Dendritic cell treated with granulocyte-macrophage colony-stimulating factor and Interleukin-4, amounts not matched to agents 40 ng/mL and 50 ng/mL, for 4 days (primary cell): ENCODE data around the gene CNTN2.

Experiments
- H3K27ac Mint-ChIP-seq: one replicate; pipeline ENCODE4 v1.8.0; 2022; ENCODE audit warnings: mild to moderate bottlenecking, mixed read lengths
- H3K27me3 Mint-ChIP-seq: one replicate; pipeline ENCODE4 v1.8.0; 2022; ENCODE audit warnings: mild to moderate bottlenecking, mixed read lengths
- H3K36me3 Mint-ChIP-seq: one replicate; pipeline ENCODE4 v1.8.0; 2022; ENCODE audit warnings: low read depth, mixed read lengths
- H3K4me1 Mint-ChIP-seq: one replicate; pipeline ENCODE4 v1.8.0; 2022; ENCODE audit warnings: low read depth, mixed read lengths
- H3K4me3 Mint-ChIP-seq: one replicate; pipeline ENCODE4 v1.8.0; 2022; ENCODE audit warnings: mild to moderate bottlenecking, moderate library complexity, mixed read lengths
- H3K9me3 Mint-ChIP-seq: one replicate; pipeline ENCODE4 v1.8.0; 2022; ENCODE audit warnings: mixed read lengths
- intact Hi-C: fragments of 100-400 bp; cut with micrococcal nuclease; formaldehyde crosslinking; loops from one replicate; pipeline ENCODE4 v1.15.0; 2022

CNTN2 gene

GRCh38 chr1:205056188-205056611, 13.2 kb downstream of the CNTN2 start:
- Mint-ChIP-seq H3K27me3 (no peaks in the 10 kb centered on the region), H3K4me3 (no peak overlapping the region), H3K9me3 (no peaks in the 10 kb centered on the region), H3K36me3 (no peaks in the 10 kb centered on the region), H3K4me1 (no peaks in the 10 kb centered on the region), H3K27ac (no peak overlapping the region)
- intact Hi-C loops: no loop called here

GRCh38 chr1:205056956-205057568, 14.1 kb downstream of the CNTN2 start:
- Mint-ChIP-seq H3K27ac (no peak overlapping the region), H3K4me1 (no peaks in the 10 kb centered on the region), H3K36me3 (no peaks in the 10 kb centered on the region), H3K4me3 (no peak overlapping the region), H3K27me3 (no peaks in the 10 kb centered on the region), H3K9me3 (no peaks in the 10 kb centered on the region)
- intact Hi-C loops: no loop called here

- no peak overlapping the region for H3K27ac Mint-ChIP-seq
- H3K4me1 Mint-ChIP-seq: no peaks in the 10 kb centered on the region
- H3K27me3 Mint-ChIP-seq: no peaks in the 10 kb centered on the region
- no peaks in the 10 kb centered on the region for H3K9me3 Mint-ChIP-seq
- intact Hi-C loops: no loop called here
- no peak overlapping the region for H3K4me3 Mint-ChIP-seq
- no peaks in the 10 kb centered on the region for H3K36me3 Mint-ChIP-seq
These were observed 15.0 kb downstream of the CNTN2 start for GRCh38 chr1:205057808-205058575.

GRCh38 chr1:205058853-205059252, 15.8 kb downstream of the CNTN2 start:
- H3K4me1 Mint-ChIP-seq: no peaks in the 10 kb centered on the region
- H3K36me3 Mint-ChIP-seq: no peaks in the 10 kb centered on the region
- H3K4me3 Mint-ChIP-seq: no peak overlapping the region
- no peak overlapping the region for H3K27ac Mint-ChIP-seq
- no peaks in the 10 kb centered on the region for H3K9me3 Mint-ChIP-seq
- intact Hi-C loops: no loop called here
- H3K27me3 Mint-ChIP-seq: no peaks in the 10 kb centered on the region

- Mint-ChIP-seq H3K36me3 (no peaks in the 10 kb centered on the region), H3K4me3 (no peak overlapping the region), H3K27ac (no peak overlapping the region), H3K9me3 (no peaks in the 10 kb centered on the region), H3K4me1 (no peaks in the 10 kb centered on the region), H3K27me3 (no peaks in the 10 kb centered on the region)
- intact Hi-C loops: no loop called here
These were observed 16.6 kb downstream of the CNTN2 start for GRCh38 chr1:205059660-205060059.

GRCh38 chr1:205060746-205061145, 17.7 kb downstream of the CNTN2 start:
- Mint-ChIP-seq H3K9me3 (no peaks in the 10 kb centered on the region), H3K27ac (no peak overlapping the region), H3K4me3 (no peak overlapping the region), H3K4me1 (no peaks in the 10 kb centered on the region), H3K36me3 (no peaks in the 10 kb centered on the region), H3K27me3 (no peaks in the 10 kb centered on the region)
- intact Hi-C loops: loop anchor here (1.0 kb wide), 1 partner anchor 71 kb away; no protein-coding TSS in a partner anchor

- intact Hi-C loops: loop anchor here (1.0 kb wide), 1 partner anchor 72 kb away; no protein-coding TSS in a partner anchor
- H3K27ac Mint-ChIP-seq: no peak overlapping the region
- H3K4me3 Mint-ChIP-seq: no peak overlapping the region
- no peaks in the 10 kb centered on the region for H3K27me3 Mint-ChIP-seq
- H3K4me1 Mint-ChIP-seq: no peaks in the 10 kb centered on the region
- no peaks in the 10 kb centered on the region for H3K9me3 Mint-ChIP-seq
- H3K36me3 Mint-ChIP-seq: no peaks in the 10 kb centered on the region
These were observed 18.2 kb downstream of the CNTN2 start for GRCh38 chr1:205061227-205061626.

- Mint-ChIP-seq H3K9me3 (no peaks in the 10 kb centered on the region), H3K36me3 (no peaks in the 10 kb centered on the region), H3K4me3 (no peak overlapping the region), H3K27ac (no peak overlapping the region), H3K27me3 (no peaks in the 10 kb centered on the region), H3K4me1 (no peaks in the 10 kb centered on the region)
- intact Hi-C loops: loop anchor here (1.0 kb wide), 1 partner anchor 72 kb away; no protein-coding TSS in a partner anchor
These were observed 18.7 kb downstream of the CNTN2 start for GRCh38 chr1:205061665-205062069.

GRCh38 chr1:205062319-205062718, 19.3 kb downstream of the CNTN2 start:
- Mint-ChIP-seq H3K9me3 (no peaks in the 10 kb centered on the region), H3K4me1 (no peaks in the 10 kb centered on the region)

GRCh38 chr1:205062895-205063294, 19.9 kb downstream of the CNTN2 start:
- no peak overlapping the region for H3K27ac Mint-ChIP-seq
- H3K27me3 Mint-ChIP-seq: no peaks in the 10 kb centered on the region
- intact Hi-C loops: no loop called here
- no peaks in the 10 kb centered on the region for H3K36me3 Mint-ChIP-seq
- H3K9me3 Mint-ChIP-seq: no peaks in the 10 kb centered on the region
- no peaks in the 10 kb centered on the region for H3K4me1 Mint-ChIP-seq
- H3K4me3 Mint-ChIP-seq: no peak overlapping the region

More at GRCh38 chr1:205062319-205062718, 19.3 kb downstream of the CNTN2 start:
- intact Hi-C loops: no loop called here
- Mint-ChIP-seq H3K4me3 (no peak overlapping the region), H3K36me3 (no peaks in the 10 kb centered on the region), H3K27ac (no peak overlapping the region), H3K27me3 (no peaks in the 10 kb centered on the region)

GRCh38 chr1:205064301-205064700, 21.3 kb downstream of the CNTN2 start:
- H3K27me3 Mint-ChIP-seq: no peaks in the 10 kb centered on the region
- H3K36me3 Mint-ChIP-seq: no peaks in the 10 kb centered on the region
- no peaks in the 10 kb centered on the region for H3K9me3 Mint-ChIP-seq
- H3K4me1 Mint-ChIP-seq: no peaks in the 10 kb centered on the region
- no peak overlapping the region for H3K27ac Mint-ChIP-seq
- intact Hi-C loops: no loop called here
- no peak overlapping the region for H3K4me3 Mint-ChIP-seq

GRCh38 chr1:205064741-205065316, 21.8 kb downstream of the CNTN2 start:
- intact Hi-C loops: no loop called here
- Mint-ChIP-seq H3K4me3 (no peak overlapping the region), H3K4me1 (no peaks in the 10 kb centered on the region), H3K36me3 (no peaks in the 10 kb centered on the region), H3K27me3 (no peaks in the 10 kb centered on the region), H3K9me3 (no peaks in the 10 kb centered on the region), H3K27ac (no peak overlapping the region)

- Mint-ChIP-seq H3K9me3 (no peaks in the 10 kb centered on the region), H3K36me3 (no peaks in the 10 kb centered on the region), H3K27ac (no peak overlapping the region), H3K4me1 (no peaks in the 10 kb centered on the region), H3K27me3 (no peaks in the 10 kb centered on the region), H3K4me3 (no peak overlapping the region)
- intact Hi-C loops: no loop called here
These were observed 22.7 kb downstream of the CNTN2 start for GRCh38 chr1:205065666-205066065.

- no peak overlapping the region for H3K4me3 Mint-ChIP-seq
- H3K36me3 Mint-ChIP-seq: no peaks in the 10 kb centered on the region
- no peaks in the 10 kb centered on the region for H3K27me3 Mint-ChIP-seq
- intact Hi-C loops: no loop called here
- H3K9me3 Mint-ChIP-seq: no peaks in the 10 kb centered on the region
- H3K27ac Mint-ChIP-seq: no peak overlapping the region
- H3K4me1 Mint-ChIP-seq: no peaks in the 10 kb centered on the region
These were observed 23.3 kb downstream of the CNTN2 start for GRCh38 chr1:205066141-205066818.
